SK-N-SH (cell line): Measurements from ENCODE around the gene RAD51B. TPM values are rescaled to one million over a fixed set of nuclear protein-coding genes. Genes with fewer than 3 reads are reported as not detected.

ENCODE experiments used
- CTCF ChIA-PET: fragments of 300-600, 350-600 bp; formaldehyde crosslinking; extraction: SDS; loops from one replicate; lab custom pipeline; 2021; lab: Yijun Ruan, JAX
- POLR2A ChIA-PET: fragments of 350-600 bp; sonication (Branson Sonifier 250); formaldehyde crosslinking; extraction: SDS; loops from one replicate; lab custom pipeline; 2020; ENCODE audit warnings: antibody characterized with exemption, inconsistent platforms; lab: Yijun Ruan, JAX
- DNase-seq: peaks from one replicate; pipeline ENCODE4 v3.0.0; 2012
- H2AFZ ChIP-seq: fragments of 200-600 bp; sonication (generic); 2 replicates; pipeline ENCODE4 v1.8.1; 2016; ENCODE audit warnings: antibody characterized with exemption, mild to moderate bottlenecking, low read depth
- H3F3A ChIP-seq: fragments of 200-600 bp; sonication (generic); replicated peaks from 2 replicates; pipeline ENCODE3; 2016; ENCODE audit warnings: antibody characterized with exemption, mild to moderate bottlenecking; ENCODE audit not compliant: insufficient read depth
- H3K27ac ChIP-seq, 2 experiments: fragments of 200-500 bp in 1 of 2; fragments of 200-600 bp in 1 of 2; sonication (Bioruptor generic) in 1 of 2; sonication (generic), shearing (Covaris generic) in 1 of 2; 2 replicates each; pipeline versions ENCODE4 v1.5.1 to v1.6.1; 2014 to 2016; ENCODE audit warnings: low read depth in 2 of 2, inconsistent platforms in 1 of 2, low read length in 1 of 2, mild to moderate bottlenecking in 1 of 2, mixed read lengths in 1 of 2
- H3K27me3 ChIP-seq: fragments of 200-600 bp; sonication (generic), shearing (Covaris generic); 2 replicates; pipeline ENCODE4 v1.6.1; 2016; ENCODE audit warnings: mixed run types; ENCODE audit not compliant: insufficient read depth
- H3K36me3 ChIP-seq, 2 experiments: fragments of 200-500 bp in 1 of 2; fragments of 200-600 bp in 1 of 2; sonication (Bioruptor generic) in 1 of 2; sonication (generic) in 1 of 2; replicated peaks in 1 of 2; 2 replicates each; pipeline versions ENCODE3 to v1.5.1; 2014 to 2016; ENCODE audit warnings: low read length in 1 of 2, mild to moderate bottlenecking in 1 of 2; ENCODE audit not compliant: insufficient read depth in 2 of 2, control insufficient read depth in 1 of 2
- H3K4me1 ChIP-seq, 2 experiments: fragments of 200-500 bp in 1 of 2; fragments of 200-600 bp in 1 of 2; sonication (Bioruptor generic) in 1 of 2; sonication (generic), shearing (Covaris generic) in 1 of 2; 2 replicates each; pipeline versions ENCODE4 v1.5.1 to v1.6.1; 2014 to 2016; ENCODE audit warnings: low read depth in 1 of 2, low read length in 1 of 2, mixed run types in 1 of 2; ENCODE audit not compliant: insufficient read depth in 2 of 2, control insufficient read depth in 1 of 2
- H3K4me2 ChIP-seq: fragments of 200-600 bp; sonication (generic), shearing (Covaris generic); 2 replicates; pipeline ENCODE4 v1.6.1; 2017; ENCODE audit warnings: mixed run types
- H3K4me3 ChIP-seq, 2 experiments: fragments of 200-500 bp in 1 of 2; fragments of 200-600 bp in 1 of 2; sonication (Bioruptor generic) in 1 of 2; sonication (generic), shearing (Covaris generic) in 1 of 2; 2 replicates each; pipeline versions ENCODE4 v1.5.1 to v1.8.1; 2014 to 2016; ENCODE audit warnings: low read depth in 2 of 2, inconsistent platforms in 1 of 2, low read length in 1 of 2, mild to moderate bottlenecking in 1 of 2, mixed read lengths in 1 of 2, moderate library complexity in 1 of 2
- H3K79me2 ChIP-seq: fragments of 200-600 bp; sonication (generic); 2 replicates; pipeline ENCODE4 v1.8.1; 2017; ENCODE audit warnings: mild to moderate bottlenecking; ENCODE audit not compliant: insufficient read depth
- H3K9ac ChIP-seq: fragments of 200-600 bp; sonication (generic); 2 replicates; pipeline ENCODE4 v1.6.1; 2017; ENCODE audit warnings: mixed run types
- H3K9me2 ChIP-seq: fragments of 200-600 bp; sonication (generic); 2 replicates; pipeline ENCODE4 v1.6.1; 2017; ENCODE audit warnings: mixed run types
- H3K9me3 ChIP-seq: fragments of 200-600 bp; sonication (generic); 2 replicates; pipeline ENCODE4 v1.6.1; 2017; ENCODE audit warnings: mixed run types, mild to moderate bottlenecking, moderate library complexity
- H4K20me1 ChIP-seq: fragments of 200-600 bp; sonication (generic); 2 replicates; pipeline ENCODE4 v1.6.1; 2017; ENCODE audit warnings: mild to moderate bottlenecking, mixed run types; ENCODE audit not compliant: insufficient read depth
- ELF1 ChIP-seq: IDR thresholded peaks from 2 replicates; pipeline ENCODE4 v1.4.0; 2012
- EP300 ChIP-seq, 2 experiments: IDR thresholded peaks; 2 replicates each; pipeline versions ENCODE4 v1.4.0 to v1.6.1; 2012; ENCODE audit warnings: borderline replicate concordance in 1 of 2, low read depth in 1 of 2, low read length in 1 of 2
- EZH2phosphoT487 ChIP-seq: fragments of 200-600 bp; sonication (generic); IDR thresholded peaks from 2 replicates; pipeline ENCODE4 v1.6.1; 2017; ENCODE audit warnings: low read depth, mixed run types, mild to moderate bottlenecking, antibody characterized with exemption, moderate library complexity, borderline replicate concordance
- IRF3 ChIP-seq: fragments of 150-350 bp; IDR thresholded peaks from 2 replicates; pipeline ENCODE4 v1.6.1; 2016; ENCODE audit warnings: mild to moderate bottlenecking, low read depth, low read length
- MAX ChIP-seq: IDR thresholded peaks from 2 replicates; pipeline ENCODE4 v1.4.0; 2012; ENCODE audit warnings: low read depth
- MXI1 ChIP-seq: IDR thresholded peaks from 2 replicates; pipeline ENCODE4 v1.6.1; 2012; ENCODE audit warnings: mild to moderate bottlenecking, low read depth, low read length, improper control_type of control experiment
- NFIC ChIP-seq: IDR thresholded peaks from 2 replicates; pipeline ENCODE4 v1.4.0; 2012; ENCODE audit warnings: borderline replicate concordance
- PBX3 ChIP-seq: IDR thresholded peaks from 2 replicates; pipeline ENCODE4; 2012
- POLR2AphosphoS5 ChIP-seq: IDR thresholded peaks from 2 replicates; pipeline ENCODE4 v1.6.1; 2012; ENCODE audit warnings: low read depth, low read length
- RAD21 ChIP-seq: IDR thresholded peaks from 2 replicates; pipeline ENCODE4 v1.6.1; 2012; ENCODE audit warnings: mild to moderate bottlenecking, low read length
- RCOR1 ChIP-seq: fragments of 150-350 bp; IDR thresholded peaks from 2 replicates; pipeline ENCODE4 v1.6.1; 2017; ENCODE audit warnings: antibody characterized with exemption, low read length
- REST ChIP-seq: IDR thresholded peaks from 2 replicates; pipeline ENCODE4 v1.6.1; 2012; ENCODE audit warnings: mild to moderate bottlenecking, low read depth, low read length, moderate library complexity
- RXRA ChIP-seq: IDR thresholded peaks from 2 replicates; pipeline ENCODE4 v1.4.0; 2012; ENCODE audit warnings: low read depth, mild to moderate bottlenecking, borderline replicate concordance
- SIN3A ChIP-seq: IDR thresholded peaks from 2 replicates; pipeline ENCODE4 v1.6.1; 2012; ENCODE audit warnings: low read depth, mild to moderate bottlenecking, low read length, moderate library complexity, borderline replicate concordance
- TEAD4 ChIP-seq: IDR thresholded peaks from 2 replicates; pipeline ENCODE4 v1.4.0; 2012; ENCODE audit warnings: mild to moderate bottlenecking, borderline replicate concordance; ENCODE audit not compliant: insufficient read depth
- USF1 ChIP-seq: IDR thresholded peaks from 2 replicates; pipeline ENCODE4 v1.4.0; 2012; ENCODE audit warnings: low read depth, borderline replicate concordance
- WGBS: methylation state at CpG from one replicate; pipeline ENCODE4 v1.1.6; 2017; ENCODE audit warnings: low lambda C conversion rate; 5-methylcytosine and 5-hydroxymethylcytosine counted together
- polyA plus RNA-seq, 3 experiments: library from polyadenylated mRNA; depleted of rRNA; stranded (reverse); fragments of >200 nt; gene quantifications; 2 replicates each; pipeline ENCODE4 v1.2.3, GENCODE V29; 2012

Gene RAD51B
- polyA plus RNA-seq, 1 of the 3 experiments (the other 2 are of a cell fraction), result 6.0 TPM

- Histone ChIP-seq H3F3A (no peaks in the 10 kb centered on the region), H2AFZ (no peak overlapping the region), H3K4me2 (no peak overlapping the region), H3K4me1 (peaks cover 0 to 18% of the 10 kb centered on the region in 2 experiments; a peak in 2 of 4 replicates), H4K20me1 (no peaks in the 10 kb centered on the region), H3K27me3 (no peaks in the 10 kb centered on the region), H3K4me3 (no peak overlapping the region), H3K9ac (no peak overlapping the region), H3K36me3 (no peaks in the 10 kb centered on the region), H3K79me2 (no peaks in the 10 kb centered on the region), H3K9me2 (no peaks in the 10 kb centered on the region), H3K27ac (peak overlapping the region in 1 of 2 experiments; percentile 81; a peak in 2 of 4 replicates), H3K9me3 (no peaks in the 10 kb centered on the region)
- ChIA-PET POLR2A (no interaction called here), CTCF (interaction anchor here (0.6 to 1.3 kb wide), 4 partner anchors 10 to 524 kb away, joined by 3 to 5 read pairs (median 4); no protein-coding TSS in a partner anchor)
- WGBS, result 86% methylated on average over 2 of the region's 2 CpGs
- TF ChIP-seq POLR2AphosphoS5, result no peak
- no peak for TF ChIP-seq MXI1
- TF ChIP-seq ELF1, result no peak
- TF ChIP-seq USF1, result no peak
- TF ChIP-seq RCOR1, result no peak
- DNase-seq, result no peak
Measured at GRCh38 chr14:68264260-68264569, 444.6 kb downstream of the RAD51B start.

- POLR2A ChIA-PET, result no interaction called here
- CTCF ChIA-PET, result interaction anchor here (0.8 to 1.7 kb wide), 2 partner anchors 18 to 22 kb away, joined by 3 to 4 read pairs; no protein-coding TSS in a partner anchor
- 93% methylated on average over 7 of the region's 7 CpGs for WGBS
Measured at GRCh38 chr14:68266998-68267397, 447.4 kb downstream of the RAD51B start.

More at GRCh38 chr14:68266998-68267397, 447.4 kb downstream of the RAD51B start:
- Histone ChIP-seq H3K36me3 (no peaks in the 10 kb centered on the region), H3K9me3 (no peaks in the 10 kb centered on the region), H2AFZ (no peak overlapping the region), H3K4me2 (no peak overlapping the region), H3K9me2 (no peaks in the 10 kb centered on the region), H3K4me1 (peaks cover 0 to 18% of the 10 kb centered on the region in 2 experiments; a peak in 2 of 4 replicates), H3K4me3 (no peak overlapping the region), H3K79me2 (no peaks in the 10 kb centered on the region), H3K27me3 (no peaks in the 10 kb centered on the region), H3K9ac (no peak overlapping the region), H4K20me1 (no peaks in the 10 kb centered on the region), H3K27ac (no peak overlapping the region), H3F3A (no peaks in the 10 kb centered on the region)
- TF ChIP-seq POLR2AphosphoS5 (no peak), IRF3 (no peak), PBX3 (no peak), SIN3A (no peak), RAD21 (no peak), EZH2phosphoT487 (no peak), RXRA (no peak), EP300 (IDR thresholded peaks at IDR 0.05; ENCODE audit: borderline replicate concordance in 1 of 2, low read depth in 1 of 2, low read length in 1 of 2) (no peak), TEAD4 (no peak), MAX (no peak), REST (no peak), NFIC (no peak)
- DNase-seq, result no peak
